GM19043 (cell line): ENCODE measurements around the gene RPS6KA2.

Experiments used
- ATAC-seq: cut with Tn5 transposase; IDR thresholded peaks from one replicate; pipeline ENCODE4 v1.9.1; 2021; ENCODE audit warnings: low read depth; ENCODE audit not compliant: unreplicated experiment

Gene RPS6KA2

GRCh38 chr6:166439366-166440091 lies 187.5 kb downstream of the RPS6KA2 start:
- no peak for ATAC-seq

- no peak for ATAC-seq
These were observed 188.7 kb downstream of the RPS6KA2 start for GRCh38 chr6:166438211-166438861.

GRCh38 chr6:166437661-166438060 lies 189.4 kb downstream of the RPS6KA2 start:
- ATAC-seq, result no peak

- no peak for ATAC-seq
These were observed 190.6 kb downstream of the RPS6KA2 start for GRCh38 chr6:166436195-166437139.

- no peak for ATAC-seq
These were observed 191.5 kb downstream of the RPS6KA2 start for GRCh38 chr6:166435574-166435973.

- ATAC-seq, result no peak
These were observed 192.7 kb downstream of the RPS6KA2 start for GRCh38 chr6:166434336-166434735.

GRCh38 chr6:166433096-166433495 lies 194.0 kb downstream of the RPS6KA2 start:
- no peak for ATAC-seq

GRCh38 chr6:166430269-166430668 lies 196.8 kb downstream of the RPS6KA2 start:
- ATAC-seq, result no peak

GRCh38 chr6:166424431-166424830 lies 202.6 kb downstream of the RPS6KA2 start:
- ATAC-seq, result no peak

- ATAC-seq, result no peak
These were observed 203.3 kb downstream of the RPS6KA2 start for GRCh38 chr6:166423781-166424180.

GRCh38 chr6:166423051-166423745 lies 203.9 kb downstream of the RPS6KA2 start:
- no peak for ATAC-seq

GRCh38 chr6:166422201-166422940 lies 204.7 kb downstream of the RPS6KA2 start:
- ATAC-seq, result no peak

GRCh38 chr6:166420351-166420750 lies 206.7 kb downstream of the RPS6KA2 start:
- no peak for ATAC-seq

GRCh38 chr6:166419717-166420116 lies 207.3 kb downstream of the RPS6KA2 start:
- ATAC-seq, result no peak

- peak; percentile 97 for ATAC-seq
These were observed 207.8 kb downstream of the RPS6KA2 start for GRCh38 chr6:166419286-166419685.

GRCh38 chr6:166418691-166419143 lies 208.3 kb downstream of the RPS6KA2 start:
- no peak for ATAC-seq

GRCh38 chr6:166417285-166417691 lies 209.8 kb downstream of the RPS6KA2 start:
- ATAC-seq, result peak; percentile 41

GRCh38 chr6:166415833-166416347 lies 211.2 kb downstream of the RPS6KA2 start:
- no peak for ATAC-seq

GRCh38 chr6:166415306-166415705 lies 211.7 kb downstream of the RPS6KA2 start:
- no peak for ATAC-seq
